ENCODE results near the gene CEBPB. TPM values are rescaled to one million over a fixed set of nuclear protein-coding genes. Genes with fewer than 3 reads are reported as not detected.
A peak's percentile ranks its signal among the peaks of the same experiment; 100 is the strongest.

Gene CEBPB
- total and polyA plus RNA-seq, 4 donors = 19.7 to 61.8 (median 29.2) TPM

GRCh38 chr20:50194422-50194830, 3.8 kb downstream of the CEBPB start:
- 42% methylated on average over 7 of the region's 7 CpGs for WGBS
- Histone ChIP-seq H3K27me3 (ENCODE audit: control insufficient read depth in 4 of 4, insufficient read depth in 4 of 4, low read length in 3 of 4) (no peaks in the 10 kb centered on the region), H3K36me3 (ENCODE audit: control insufficient read depth in 4 of 4, insufficient read depth in 3 of 4, low read depth in 1 of 4, low read length in 3 of 4) (peaks cover 0 to 9% (median 0%) of the 10 kb centered on the region in 4 donors), H3K4me3 (ENCODE audit: low read depth in 1 of 3, low read length in 3 of 3) (peak overlapping the region; percentile 78 to 99 (median 85)), H3K9ac (ENCODE audit: low read depth in 1 of 2, low read length in 2 of 2) (peak overlapping the region; percentile 86 to 100), H3K9me3 (ENCODE audit: control insufficient read depth in 4 of 4, low read length in 3 of 4) (no peaks in the 10 kb centered on the region), H3K4me1 (ENCODE audit: control insufficient read depth in 4 of 4, insufficient read depth in 4 of 4, low read length in 3 of 4) (peaks cover 0 to 22% (median 3%) of the 10 kb centered on the region in 4 donors), H3K27ac (ENCODE audit: low read depth in 1 of 2, low read length in 2 of 2) (peak overlapping the region; percentile 79 to 98)
- DNase-seq (ENCODE audit: low spot score) = no peak
- TF ChIP-seq EGR1 (IDR thresholded peaks at IDR 0.05; ENCODE audit: low read depth in 2 of 2) = peak in 1 of 2 donors; percentile 33
- TF ChIP-seq JUND (IDR thresholded peaks at IDR 0.05) = no peak
- peak; percentile 23 for TF ChIP-seq NR2F2 (IDR thresholded peaks at IDR 0.05)

DNA sequence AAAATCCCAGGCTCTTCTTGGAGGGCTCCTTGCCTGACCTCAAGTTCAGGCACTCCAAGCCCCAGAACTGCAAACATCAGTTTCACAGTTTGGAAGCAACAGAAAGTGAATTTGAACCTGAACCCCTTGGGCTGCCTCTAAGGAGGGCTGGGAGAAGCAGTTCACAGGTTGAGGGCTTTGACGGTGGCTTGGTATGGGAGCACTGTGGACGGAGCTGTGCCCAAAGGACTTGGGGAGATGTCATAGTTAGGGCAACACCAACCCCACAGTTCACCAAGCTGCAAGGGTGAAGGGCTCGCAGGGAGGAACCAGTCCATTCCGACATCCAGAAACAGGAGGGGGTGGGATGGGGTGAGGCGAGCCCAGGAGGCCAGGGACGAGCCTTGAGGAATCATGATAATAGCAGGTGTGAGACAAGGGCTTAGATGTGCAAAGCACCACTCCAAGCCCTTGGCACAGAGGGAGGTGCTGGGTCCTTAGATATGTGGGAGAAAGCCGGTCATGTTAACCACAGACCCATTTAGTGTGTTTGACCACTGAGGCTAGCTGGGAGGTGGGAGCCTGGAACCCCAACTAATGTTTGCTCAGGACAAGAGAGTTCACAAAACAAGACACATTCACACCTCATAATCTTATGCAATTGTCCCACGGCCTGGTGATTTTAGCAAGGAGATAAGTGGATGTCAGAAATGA, 4.3 kb downstream of the CEBPB start:
- no peak for DNase-seq (ENCODE audit: low spot score)
- WGBS = 39% methylated on average over 8 of the region's 8 CpGs

More for the DNA sequence above, 4.3 kb downstream of the CEBPB start:
- Histone ChIP-seq H3K9me3 (ENCODE audit: control insufficient read depth in 4 of 4, low read length in 3 of 4) (no peaks in the 10 kb centered on the region), H3K27ac (ENCODE audit: low read depth in 1 of 2, low read length in 2 of 2) (peak overlapping the region; percentile 79 to 98), H3K4me1 (ENCODE audit: control insufficient read depth in 4 of 4, insufficient read depth in 4 of 4, low read length in 3 of 4) (peaks cover 0 to 17% (median under 1%) of the 10 kb centered on the region in 4 donors), H3K4me3 (ENCODE audit: low read depth in 1 of 3, low read length in 3 of 3) (no peak overlapping the region), H3K9ac (ENCODE audit: low read depth in 1 of 2, low read length in 2 of 2) (peak overlapping the region; percentile 33 to 86), H3K27me3 (ENCODE audit: control insufficient read depth in 4 of 4, insufficient read depth in 4 of 4, low read length in 3 of 4) (no peaks in the 10 kb centered on the region), H3K36me3 (ENCODE audit: control insufficient read depth in 4 of 4, insufficient read depth in 3 of 4, low read depth in 1 of 4, low read length in 3 of 4) (peaks cover 0 to 9% (median 0%) of the 10 kb centered on the region in 4 donors)
- no peak for TF ChIP-seq ATF3 (IDR thresholded peaks at IDR 0.05)
- peak in 1 of 2 donors; percentile 16 for TF ChIP-seq HNF4A (conservative IDR thresholded peaks at IDR 0.05)
- TF ChIP-seq, protein P1, sequence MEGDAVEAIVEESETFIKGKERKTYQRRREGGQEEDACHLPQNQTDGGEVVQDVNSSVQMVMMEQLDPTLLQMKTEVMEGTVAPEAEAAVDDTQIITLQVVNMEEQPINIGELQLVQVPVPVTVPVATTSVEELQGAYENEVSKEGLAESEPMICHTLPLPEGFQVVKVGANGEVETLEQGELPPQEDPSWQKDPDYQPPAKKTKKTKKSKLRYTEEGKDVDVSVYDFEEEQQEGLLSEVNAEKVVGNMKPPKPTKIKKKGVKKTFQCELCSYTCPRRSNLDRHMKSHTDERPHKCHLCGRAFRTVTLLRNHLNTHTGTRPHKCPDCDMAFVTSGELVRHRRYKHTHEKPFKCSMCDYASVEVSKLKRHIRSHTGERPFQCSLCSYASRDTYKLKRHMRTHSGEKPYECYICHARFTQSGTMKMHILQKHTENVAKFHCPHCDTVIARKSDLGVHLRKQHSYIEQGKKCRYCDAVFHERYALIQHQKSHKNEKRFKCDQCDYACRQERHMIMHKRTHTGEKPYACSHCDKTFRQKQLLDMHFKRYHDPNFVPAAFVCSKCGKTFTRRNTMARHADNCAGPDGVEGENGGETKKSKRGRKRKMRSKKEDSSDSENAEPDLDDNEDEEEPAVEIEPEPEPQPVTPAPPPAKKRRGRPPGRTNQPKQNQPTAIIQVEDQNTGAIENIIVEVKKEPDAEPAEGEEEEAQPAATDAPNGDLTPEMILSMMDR (IDR thresholded peaks at IDR 0.05; ENCODE audit: low read depth, low read length, missing input control) = no peak
- TF ChIP-seq, protein P2, sequence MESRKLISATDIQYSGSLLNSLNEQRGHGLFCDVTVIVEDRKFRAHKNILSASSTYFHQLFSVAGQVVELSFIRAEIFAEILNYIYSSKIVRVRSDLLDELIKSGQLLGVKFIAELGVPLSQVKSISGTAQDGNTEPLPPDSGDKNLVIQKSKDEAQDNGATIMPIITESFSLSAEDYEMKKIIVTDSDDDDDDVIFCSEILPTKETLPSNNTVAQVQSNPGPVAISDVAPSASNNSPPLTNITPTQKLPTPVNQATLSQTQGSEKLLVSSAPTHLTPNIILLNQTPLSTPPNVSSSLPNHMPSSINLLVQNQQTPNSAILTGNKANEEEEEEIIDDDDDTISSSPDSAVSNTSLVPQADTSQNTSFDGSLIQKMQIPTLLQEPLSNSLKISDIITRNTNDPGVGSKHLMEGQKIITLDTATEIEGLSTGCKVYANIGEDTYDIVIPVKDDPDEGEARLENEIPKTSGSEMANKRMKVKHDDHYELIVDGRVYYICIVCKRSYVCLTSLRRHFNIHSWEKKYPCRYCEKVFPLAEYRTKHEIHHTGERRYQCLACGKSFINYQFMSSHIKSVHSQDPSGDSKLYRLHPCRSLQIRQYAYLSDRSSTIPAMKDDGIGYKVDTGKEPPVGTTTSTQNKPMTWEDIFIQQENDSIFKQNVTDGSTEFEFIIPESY (IDR thresholded peaks at IDR 0.05) = no peak
- peak in 1 of 2 donors; percentile 43 for TF ChIP-seq RXRA (IDR thresholded peaks at IDR 0.05)
- no peak for TF ChIP-seq FOXA2 (IDR thresholded peaks at IDR 0.05)
- no peak for TF ChIP-seq RAD21 (IDR thresholded peaks at IDR 0.05)
- no peak for TF ChIP-seq TAF1 (conservative IDR thresholded peaks at IDR 0.05)
- no peak for TF ChIP-seq EGR1 (IDR thresholded peaks at IDR 0.05; ENCODE audit: low read depth in 2 of 2)
- TF ChIP-seq, protein P3, sequence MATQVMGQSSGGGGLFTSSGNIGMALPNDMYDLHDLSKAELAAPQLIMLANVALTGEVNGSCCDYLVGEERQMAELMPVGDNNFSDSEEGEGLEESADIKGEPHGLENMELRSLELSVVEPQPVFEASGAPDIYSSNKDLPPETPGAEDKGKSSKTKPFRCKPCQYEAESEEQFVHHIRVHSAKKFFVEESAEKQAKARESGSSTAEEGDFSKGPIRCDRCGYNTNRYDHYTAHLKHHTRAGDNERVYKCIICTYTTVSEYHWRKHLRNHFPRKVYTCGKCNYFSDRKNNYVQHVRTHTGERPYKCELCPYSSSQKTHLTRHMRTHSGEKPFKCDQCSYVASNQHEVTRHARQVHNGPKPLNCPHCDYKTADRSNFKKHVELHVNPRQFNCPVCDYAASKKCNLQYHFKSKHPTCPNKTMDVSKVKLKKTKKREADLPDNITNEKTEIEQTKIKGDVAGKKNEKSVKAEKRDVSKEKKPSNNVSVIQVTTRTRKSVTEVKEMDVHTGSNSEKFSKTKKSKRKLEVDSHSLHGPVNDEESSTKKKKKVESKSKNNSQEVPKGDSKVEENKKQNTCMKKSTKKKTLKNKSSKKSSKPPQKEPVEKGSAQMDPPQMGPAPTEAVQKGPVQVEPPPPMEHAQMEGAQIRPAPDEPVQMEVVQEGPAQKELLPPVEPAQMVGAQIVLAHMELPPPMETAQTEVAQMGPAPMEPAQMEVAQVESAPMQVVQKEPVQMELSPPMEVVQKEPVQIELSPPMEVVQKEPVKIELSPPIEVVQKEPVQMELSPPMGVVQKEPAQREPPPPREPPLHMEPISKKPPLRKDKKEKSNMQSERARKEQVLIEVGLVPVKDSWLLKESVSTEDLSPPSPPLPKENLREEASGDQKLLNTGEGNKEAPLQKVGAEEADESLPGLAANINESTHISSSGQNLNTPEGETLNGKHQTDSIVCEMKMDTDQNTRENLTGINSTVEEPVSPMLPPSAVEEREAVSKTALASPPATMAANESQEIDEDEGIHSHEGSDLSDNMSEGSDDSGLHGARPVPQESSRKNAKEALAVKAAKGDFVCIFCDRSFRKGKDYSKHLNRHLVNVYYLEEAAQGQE (IDR thresholded peaks at IDR 0.05) = no peak
- TF ChIP-seq HNF4G (IDR thresholded peaks at IDR 0.05) = no peak
- peak; percentile 0 for TF ChIP-seq NR2F2 (IDR thresholded peaks at IDR 0.05)
- TF ChIP-seq JUND (IDR thresholded peaks at IDR 0.05) = peak in 1 of 2 donors; percentile 73

Measured in liver (tissue), 9 donors.